HG03520 (cell line): ENCODE data around the gene HNRNPDL.
"Not testable (repeated sequence)": the region's sequence is repeated elsewhere in the genome, so short reads cannot be mapped to it uniquely, and the experiment has no call there.

Experiments
- ATAC-seq: cut with Tn5 transposase; IDR thresholded peaks from one replicate; pipeline ENCODE4 v1.9.1; 2021; ENCODE audit warnings: mild to moderate bottlenecking, moderate library complexity; ENCODE audit not compliant: unreplicated experiment

Gene HNRNPDL

DNA sequence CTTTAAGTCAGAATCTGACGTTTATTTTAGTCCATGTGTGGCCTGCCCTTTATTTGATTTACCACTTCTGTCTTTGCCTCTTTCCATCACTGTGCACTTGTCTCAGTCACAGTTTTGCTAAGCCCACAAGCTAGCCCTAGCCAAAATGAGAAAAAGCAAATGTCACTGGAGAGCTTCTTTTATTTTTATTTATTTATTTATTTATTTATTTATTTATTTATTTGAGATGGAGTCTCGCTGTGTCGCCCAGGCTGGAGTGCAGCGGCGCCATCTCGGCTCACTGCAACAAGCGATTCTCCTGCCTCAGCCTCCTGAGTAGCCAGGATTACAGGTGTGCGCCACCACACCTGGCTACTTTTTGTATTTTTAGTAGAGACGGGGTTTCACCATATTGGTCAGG lies 40.2 kb downstream of the HNRNPDL start:
- not testable (repeated sequence) for ATAC-seq

DNA sequence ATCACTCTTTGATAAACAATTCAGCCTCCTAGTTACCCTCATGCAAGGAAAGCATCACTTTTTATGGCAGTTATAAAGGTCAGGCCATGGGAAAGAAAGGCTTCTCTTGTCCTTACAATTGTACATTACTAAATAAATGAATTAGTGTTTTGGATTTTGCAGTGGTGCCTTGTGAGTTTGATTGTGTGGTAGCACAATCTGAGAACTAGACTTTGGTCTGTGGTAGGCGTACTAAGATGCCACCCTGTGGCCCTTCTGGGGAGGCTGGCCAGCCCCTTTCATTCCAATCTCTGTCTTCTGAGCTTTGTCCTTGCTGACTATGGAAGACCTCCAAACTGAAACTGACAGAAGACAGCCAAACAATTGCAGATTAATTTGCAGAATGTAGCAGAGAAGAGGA lies 41.9 kb downstream of the HNRNPDL start:
- no peak for ATAC-seq

DNA sequence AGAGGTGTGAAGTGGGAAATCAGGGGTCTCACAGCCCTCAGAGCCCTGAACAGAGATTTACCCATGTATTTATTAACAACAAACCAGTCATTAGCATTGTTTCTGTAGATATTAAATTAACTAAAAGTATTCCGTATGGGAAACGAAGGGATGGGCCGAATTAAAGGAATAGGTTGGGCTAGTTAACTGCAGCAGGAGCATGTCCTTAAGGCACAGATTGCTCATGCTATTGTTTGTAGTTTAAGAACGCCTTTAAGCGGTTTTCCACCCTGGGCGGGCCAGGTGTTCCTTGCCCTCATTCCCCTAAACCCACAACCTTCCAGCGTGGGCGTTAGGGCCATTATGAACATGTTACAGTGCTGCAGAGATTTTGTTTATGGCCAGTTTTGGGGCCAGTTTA lies 44.0 kb downstream of the HNRNPDL start:
- ATAC-seq: not testable (repeated sequence)

DNA sequence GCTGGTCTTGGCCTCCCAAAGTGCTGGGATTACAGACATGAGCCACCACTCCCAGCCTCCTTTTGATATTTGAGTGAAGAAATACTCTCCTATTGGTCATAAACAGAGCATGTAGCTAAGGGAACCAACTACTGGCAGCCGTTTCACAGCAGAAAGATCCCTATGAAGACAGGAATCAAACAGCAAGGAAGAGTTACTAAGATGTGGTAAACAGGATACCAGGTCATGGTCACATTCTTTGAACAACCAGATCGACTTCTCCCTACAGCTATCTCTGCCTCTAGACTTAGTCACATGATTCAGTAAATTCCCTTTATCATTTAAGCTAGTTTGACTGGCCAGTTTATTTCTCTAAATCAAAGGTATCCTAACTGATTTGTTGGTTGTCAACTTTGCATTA lies 47.5 kb downstream of the HNRNPDL start:
- no peak for ATAC-seq

DNA sequence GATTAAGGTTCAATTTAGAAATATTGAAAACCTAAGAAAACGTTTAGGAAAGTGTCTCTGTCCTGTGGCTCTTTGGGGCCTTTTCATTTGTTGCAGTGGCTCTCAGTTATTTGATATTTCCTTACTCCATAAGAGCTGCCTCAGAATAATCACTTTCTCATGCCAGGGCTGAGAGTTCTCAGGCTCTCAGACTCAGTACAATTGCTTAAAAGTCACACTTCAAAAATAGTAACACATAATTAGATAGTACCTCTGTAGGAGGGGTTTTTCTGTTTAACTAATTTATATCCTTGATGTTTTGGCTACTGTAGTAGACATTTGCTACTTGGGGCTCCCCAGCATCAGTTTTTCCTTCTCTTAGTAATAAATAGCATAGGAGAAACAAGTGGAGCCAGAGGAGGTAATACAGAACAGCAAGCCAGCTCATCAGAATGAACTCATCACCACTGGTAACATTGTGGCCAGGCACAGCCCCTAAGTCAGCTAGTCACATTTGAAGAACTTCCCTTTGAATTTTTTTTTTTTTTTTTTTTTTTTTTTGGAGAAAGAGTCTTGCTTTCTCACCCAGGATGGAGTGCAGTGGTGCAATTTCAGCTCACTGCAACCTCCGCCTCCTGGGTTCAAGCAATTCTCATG lies 48.5 kb downstream of the HNRNPDL start:
- ATAC-seq: no peak

DNA sequence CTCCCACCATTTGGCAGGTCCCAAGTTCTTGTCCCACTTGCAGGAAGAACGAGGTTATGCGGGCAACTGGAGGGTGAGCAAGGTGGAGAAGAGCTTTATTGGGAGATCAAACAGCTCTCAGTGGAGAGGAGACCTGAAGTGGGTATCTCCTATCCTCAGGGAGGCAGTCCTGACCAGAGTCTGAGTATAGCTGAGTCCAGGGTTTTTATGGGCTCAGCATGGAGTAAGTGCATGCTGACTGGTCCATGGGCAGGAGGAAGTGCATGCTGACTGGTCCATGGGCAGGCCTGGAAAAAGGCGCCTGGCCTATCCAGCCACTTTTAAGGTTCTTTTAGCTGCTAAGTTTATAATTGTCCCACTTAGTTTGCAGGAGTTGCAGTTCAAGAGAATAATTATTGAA lies 49.0 kb downstream of the HNRNPDL start:
- ATAC-seq: no peak

DNA sequence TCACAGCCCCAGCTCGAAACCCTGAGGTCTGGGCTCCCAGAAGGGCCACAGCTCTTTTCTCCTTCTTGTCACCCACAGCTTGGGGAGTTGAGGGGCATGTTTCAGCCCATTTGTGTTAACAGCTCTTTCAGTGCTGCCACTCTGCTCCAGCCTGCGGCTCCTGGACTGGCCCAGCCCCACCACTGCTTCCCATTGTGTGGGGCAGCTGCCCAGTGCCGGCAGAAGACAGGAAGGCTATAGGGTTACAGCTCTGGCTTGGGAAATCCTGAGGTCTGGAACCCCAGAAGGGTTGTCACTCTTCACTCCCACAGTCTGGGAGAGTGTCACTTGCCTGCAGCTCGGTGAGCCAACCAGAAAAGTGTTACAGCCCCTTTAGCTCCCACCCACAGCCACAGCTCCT lies 49.4 kb downstream of the HNRNPDL start:
- ATAC-seq: no peak

DNA sequence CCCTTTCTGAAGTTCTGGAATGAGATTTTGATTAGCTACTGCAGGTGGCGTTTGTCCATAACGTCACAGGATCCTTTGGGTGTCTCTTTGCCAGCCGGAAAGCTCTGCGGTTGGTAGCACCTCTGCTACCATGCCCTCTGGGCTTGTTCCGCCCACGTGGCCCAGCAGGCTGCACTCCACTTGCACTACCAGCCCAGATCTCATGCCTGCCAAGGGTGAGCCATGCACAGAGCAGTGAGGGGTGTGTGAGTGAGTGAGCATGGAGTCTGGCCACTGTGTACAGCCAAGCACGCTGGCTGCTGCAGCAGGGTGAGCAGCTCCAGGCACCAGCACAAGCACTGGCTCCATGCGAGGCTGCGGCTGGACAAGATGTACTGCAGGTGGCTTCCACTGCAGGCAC lies 49.9 kb downstream of the HNRNPDL start:
- no peak for ATAC-seq

DNA sequence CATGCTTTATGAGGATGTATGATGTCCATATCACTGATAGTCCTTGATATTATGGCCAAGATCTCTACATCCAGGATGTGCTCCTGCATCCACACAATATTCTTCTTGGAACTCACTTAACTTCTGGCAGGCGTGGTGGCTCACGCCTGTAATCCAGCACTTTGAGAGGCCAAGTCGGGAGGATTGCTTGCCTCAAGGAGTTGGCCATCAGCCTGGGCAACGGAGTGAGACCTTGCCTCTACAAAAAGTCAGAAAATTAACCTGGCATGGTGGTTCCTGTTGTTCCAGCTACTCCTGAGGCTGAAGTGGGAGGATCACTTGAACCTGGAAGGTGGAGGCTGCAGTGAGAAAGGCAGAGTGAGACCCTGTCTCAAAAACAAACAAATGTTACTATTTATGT lies 54.2 kb downstream of the HNRNPDL start:
- no peak for ATAC-seq

DNA sequence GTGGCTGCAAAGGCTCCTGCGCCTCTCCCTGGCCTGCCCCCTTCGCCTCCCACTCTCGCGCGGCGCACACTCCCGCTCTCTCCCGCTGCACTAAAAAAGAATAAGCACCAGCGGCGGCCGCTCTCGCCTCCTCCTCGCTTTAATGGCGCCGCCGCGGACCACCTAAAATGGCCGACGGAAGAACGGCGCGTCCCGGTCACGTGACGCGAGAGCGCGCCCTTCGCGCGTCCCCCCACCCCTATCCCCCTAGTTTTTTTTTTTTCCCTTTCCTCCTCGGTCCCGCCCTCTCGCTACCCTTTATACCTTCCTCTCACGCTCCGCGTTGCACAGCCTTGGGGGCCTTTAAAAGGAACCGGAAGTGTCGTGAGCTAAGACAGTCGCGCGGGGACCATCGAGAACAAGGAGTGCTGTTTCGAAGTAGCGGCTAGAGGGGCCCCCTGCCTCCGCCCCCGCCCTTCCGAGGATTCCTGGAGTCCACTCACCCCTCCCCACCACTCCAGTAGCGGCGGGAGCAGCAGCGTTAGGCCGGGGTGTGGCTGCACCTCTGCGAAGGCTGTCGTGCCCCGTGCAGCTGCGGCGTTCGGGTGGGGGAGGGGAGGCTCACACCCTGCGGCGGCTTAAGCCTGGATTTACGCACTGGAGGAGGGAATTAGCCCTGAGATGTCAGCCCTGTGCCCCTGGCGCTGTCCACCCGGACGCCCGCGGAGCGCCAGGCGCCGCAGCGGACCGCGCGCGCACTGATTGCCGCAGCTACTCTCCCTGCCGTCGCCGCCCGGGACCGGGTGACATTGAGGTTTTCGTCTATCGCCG lies 56.2 kb downstream of the HNRNPDL start, which contains the start of gene HNRNPD:
Gene HNRNPD (minus strand): TSS at position 176 of the 810 bp plus-strand sequence. CDS start 313 bp downstream, outside the sequence.
- ATAC-seq: peak; percentile 92

DNA sequence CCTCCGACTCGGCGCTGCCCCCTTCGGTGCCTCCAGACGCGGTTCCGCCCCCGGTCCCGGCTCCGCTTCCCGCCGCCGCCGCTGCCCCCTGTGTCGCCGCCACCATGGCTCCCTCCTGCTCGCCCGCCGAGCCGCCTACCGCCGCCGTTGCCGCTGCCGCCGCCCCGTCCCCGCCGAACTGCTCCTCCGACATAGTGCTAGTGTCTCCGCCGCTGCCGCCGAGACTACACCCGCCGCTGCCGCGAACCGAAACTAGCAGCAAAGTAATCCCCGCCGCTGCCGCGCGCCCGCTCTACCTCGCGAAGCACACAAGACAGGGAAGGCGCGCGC lies 56.8 kb downstream of the HNRNPDL start:
- peak; percentile 6 for ATAC-seq
